Thyroid gland (tissue), 4 donors: Measurements from ENCODE around the gene SLC22A15. TPM values are rescaled to one million over a fixed set of nuclear protein-coding genes. Genes with fewer than 3 reads are reported as not detected.
A peak's percentile ranks its signal among the peaks of the same experiment; 100 is the strongest.

Source experiments
- DNase-seq, 2 donors: peaks; one replicate each; pipeline ENCODE4 v3.0.0-alpha.2; 2019
- H3K27ac ChIP-seq, 3 donors: fragments of 200-600 bp; sonication (generic); 1 replicate in 2 of 3; 2 replicates in 1 of 3; pipeline ENCODE4 v1.5.1; 2016 to 2019; ENCODE audit warnings: mild to moderate bottlenecking in 1 of 3, moderate library complexity in 1 of 3
- H3K27me3 ChIP-seq: fragments of 200-600 bp; sonication (generic); one replicate; pipeline ENCODE4 v1.5.1; 2019
- H3K36me3 ChIP-seq, 2 donors: fragments of 200-600 bp; sonication (generic); one replicate each; pipeline ENCODE4 v1.5.1; 2016 to 2019
- H3K4me1 ChIP-seq, 2 donors: fragments of 200-600 bp; sonication (generic); one replicate each; pipeline ENCODE4 v1.5.1; 2017 to 2019
- H3K4me3 ChIP-seq, 3 donors: fragments of 200-600 bp; sonication (generic); replicated peaks in 1 of 3; 1 replicate in 2 of 3; 2 replicates in 1 of 3; pipeline ENCODE4 v1.5.1; 2016; ENCODE audit warnings: mild to moderate bottlenecking in 1 of 3
- H3K9me3 ChIP-seq: fragments of 200-600 bp; sonication (generic); one replicate; pipeline ENCODE4 v1.5.1; 2017
- POLR2A ChIP-seq, 2 donors: fragments of 450-650 bp; IDR thresholded peaks; one replicate each; pipeline ENCODE4 v1.6.1; 2017; ENCODE audit warnings: antibody characterized with exemption in 2 of 2, mild to moderate bottlenecking in 2 of 2, moderate library complexity in 1 of 2
- WGBS, 2 donors: methylation state at CpG; one replicate each; pipeline ENCODE4 v1.1.5; 2017; 5-methylcytosine and 5-hydroxymethylcytosine counted together
- intact Hi-C: fragments of 100-400 bp; cut with DNase I; formaldehyde crosslinking; loops from one replicate; pipeline ENCODE4 v1.15.1; 2023
- total RNA-seq, 4 donors: library from RNA; depleted of rRNA; stranded (reverse); fragments of >200 nt; gene quantifications; one replicate each; pipeline ENCODE4 v1.2.3, GENCODE V29; 2016
- TF ChIP-seq, protein P1 (sequence below), 6 experiments: fragments of 200-600 bp in 3 of 6; fragments of 450-650 bp in 3 of 6; sonication (generic) in 3 of 6; IDR thresholded peaks; one replicate each; pipeline ENCODE4 v1.5.1; 2016 to 2019; ENCODE audit warnings: antibody characterized with exemption in 6 of 6, mild to moderate bottlenecking in 2 of 6, inconsistent platforms in 1 of 6, moderate library complexity in 1 of 6

The SLC22A15 gene
- total RNA-seq, 4 donors from 2014 or later = 5.0 to 7.7 (median 5.4) TPM

DNA sequence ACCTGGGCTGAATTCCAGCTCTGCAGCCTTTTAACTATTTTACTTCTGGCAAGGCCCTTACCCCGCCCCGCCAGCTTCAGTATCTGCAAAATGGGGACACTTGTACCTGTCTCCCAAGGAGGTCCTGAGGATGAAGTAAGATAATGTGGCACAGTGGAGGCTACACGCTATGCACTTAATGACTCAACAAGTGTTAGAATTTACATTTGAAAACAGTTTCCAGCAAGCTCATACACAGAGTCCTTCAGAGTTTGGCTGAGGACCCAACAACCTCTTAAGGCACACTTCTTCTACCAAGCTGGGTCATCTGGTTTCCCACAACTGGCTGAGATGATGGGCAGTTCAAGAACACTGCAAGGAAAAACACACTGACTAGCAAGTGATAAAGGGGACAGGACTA lies 30.2 kb upstream of the SLC22A15 start:
- intact Hi-C loops = no loop called here
- TF ChIP-seq, protein P1, sequence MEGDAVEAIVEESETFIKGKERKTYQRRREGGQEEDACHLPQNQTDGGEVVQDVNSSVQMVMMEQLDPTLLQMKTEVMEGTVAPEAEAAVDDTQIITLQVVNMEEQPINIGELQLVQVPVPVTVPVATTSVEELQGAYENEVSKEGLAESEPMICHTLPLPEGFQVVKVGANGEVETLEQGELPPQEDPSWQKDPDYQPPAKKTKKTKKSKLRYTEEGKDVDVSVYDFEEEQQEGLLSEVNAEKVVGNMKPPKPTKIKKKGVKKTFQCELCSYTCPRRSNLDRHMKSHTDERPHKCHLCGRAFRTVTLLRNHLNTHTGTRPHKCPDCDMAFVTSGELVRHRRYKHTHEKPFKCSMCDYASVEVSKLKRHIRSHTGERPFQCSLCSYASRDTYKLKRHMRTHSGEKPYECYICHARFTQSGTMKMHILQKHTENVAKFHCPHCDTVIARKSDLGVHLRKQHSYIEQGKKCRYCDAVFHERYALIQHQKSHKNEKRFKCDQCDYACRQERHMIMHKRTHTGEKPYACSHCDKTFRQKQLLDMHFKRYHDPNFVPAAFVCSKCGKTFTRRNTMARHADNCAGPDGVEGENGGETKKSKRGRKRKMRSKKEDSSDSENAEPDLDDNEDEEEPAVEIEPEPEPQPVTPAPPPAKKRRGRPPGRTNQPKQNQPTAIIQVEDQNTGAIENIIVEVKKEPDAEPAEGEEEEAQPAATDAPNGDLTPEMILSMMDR (IDR thresholded peaks at IDR 0.05) = no peak
- TF ChIP-seq POLR2A (IDR thresholded peaks at IDR 0.05) = no peak
- H3K27ac ChIP-seq = no peak overlapping the region
- no peak overlapping the region for H3K4me3 ChIP-seq
- DNase-seq = peak; percentile 79 to 81
- H3K9me3 ChIP-seq = no peaks in the 10 kb centered on the region
- no peaks in the 10 kb centered on the region for H3K27me3 ChIP-seq
- H3K4me1 ChIP-seq = peaks cover 11% of the 10 kb centered on the region in 2 donors
- H3K36me3 ChIP-seq = no peaks in the 10 kb centered on the region
- WGBS, 2 donors = 32 to 41% methylated on average over 3 of the region's 3 CpGs

GRCh38 chr1:115949156-115949555 lies 27.2 kb upstream of the SLC22A15 start:
- no peak for TF ChIP-seq POLR2A (IDR thresholded peaks at IDR 0.05)
- TF ChIP-seq, protein P1 (IDR thresholded peaks at IDR 0.05) = no peak
- Histone ChIP-seq H3K27me3 (no peaks in the 10 kb centered on the region), H3K36me3 (no peaks in the 10 kb centered on the region), H3K4me1 (peaks cover 11% of the 10 kb centered on the region in 2 donors), H3K27ac (no peak overlapping the region), H3K9me3 (no peaks in the 10 kb centered on the region), H3K4me3 (no peak overlapping the region)
- intact Hi-C loops = no loop called here
- WGBS, 2 donors = 80 to 82% methylated on average over 2 of the region's 2 CpGs
- DNase-seq = no peak

DNA sequence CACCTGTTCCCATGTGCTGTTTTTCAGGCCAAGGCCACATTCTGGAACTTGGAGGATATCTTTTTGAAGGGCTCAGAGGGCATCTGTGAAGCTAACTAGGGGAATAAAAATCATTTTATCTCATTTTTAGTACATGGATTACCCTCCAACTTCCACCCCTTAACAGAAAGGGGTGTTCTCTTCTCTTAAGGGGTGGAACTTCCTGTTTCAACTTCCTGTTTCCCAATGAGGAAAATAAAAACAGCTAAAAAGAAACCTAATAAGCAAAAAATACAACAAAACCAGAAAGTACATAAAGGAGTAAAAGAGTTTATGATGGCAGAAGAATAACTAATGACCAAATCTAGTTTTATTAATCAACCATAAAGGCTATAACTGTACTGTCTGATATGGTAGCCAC lies 24.8 kb upstream of the SLC22A15 start:
- intact Hi-C loops = no loop called here
- DNase-seq = no peak
- H3K27ac ChIP-seq = no peak overlapping the region
- no peaks in the 10 kb centered on the region for H3K36me3 ChIP-seq
- no peak overlapping the region for H3K4me3 ChIP-seq
- H3K27me3 ChIP-seq = no peaks in the 10 kb centered on the region
- H3K4me1 ChIP-seq = no peaks in the 10 kb centered on the region
- TF ChIP-seq POLR2A (IDR thresholded peaks at IDR 0.05) = no peak
- TF ChIP-seq, protein P1 (IDR thresholded peaks at IDR 0.05) = no peak
- H3K9me3 ChIP-seq = no peaks in the 10 kb centered on the region

DNA sequence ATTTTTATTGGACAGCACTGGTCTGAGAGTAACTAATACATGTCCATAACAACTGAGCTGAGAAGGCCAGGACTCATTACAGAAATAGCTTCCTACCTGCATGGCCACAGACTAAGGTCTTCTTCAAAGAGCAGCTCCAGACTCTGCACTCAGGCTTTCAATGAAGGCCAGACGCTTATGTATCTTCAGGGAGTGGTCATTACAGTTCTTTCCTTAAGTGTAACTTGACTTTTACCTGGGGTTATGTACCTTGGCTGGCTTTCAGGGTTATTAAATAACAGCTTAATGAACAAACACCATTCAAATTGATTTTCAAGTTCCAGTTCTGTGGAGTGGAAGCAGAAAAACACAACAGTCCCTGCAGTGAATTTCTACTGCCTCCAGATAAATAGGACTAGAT lies 23.8 kb upstream of the SLC22A15 start:
- no peaks in the 10 kb centered on the region for H3K27me3 ChIP-seq
- no peak for DNase-seq
- H3K4me1 ChIP-seq = no peaks in the 10 kb centered on the region
- WGBS, 2 donors = 0% methylated on average over 1 of the region's 1 CpG
- H3K9me3 ChIP-seq = no peaks in the 10 kb centered on the region
- H3K4me3 ChIP-seq = no peak overlapping the region
- no peaks in the 10 kb centered on the region for H3K36me3 ChIP-seq
- intact Hi-C loops = no loop called here
- no peak for TF ChIP-seq POLR2A (IDR thresholded peaks at IDR 0.05)
- TF ChIP-seq, protein P1 (IDR thresholded peaks at IDR 0.05) = no peak
- no peak overlapping the region for H3K27ac ChIP-seq

GRCh38 chr1:115953180-115953579 lies 23.1 kb upstream of the SLC22A15 start:
- TF ChIP-seq POLR2A (IDR thresholded peaks at IDR 0.05) = no peak
- TF ChIP-seq, protein P1 (IDR thresholded peaks at IDR 0.05) = no peak
- Histone ChIP-seq H3K4me1 (no peaks in the 10 kb centered on the region), H3K27ac (no peak overlapping the region), H3K36me3 (no peaks in the 10 kb centered on the region), H3K9me3 (no peaks in the 10 kb centered on the region), H3K4me3 (no peak overlapping the region), H3K27me3 (no peaks in the 10 kb centered on the region)
- intact Hi-C loops = no loop called here
- DNase-seq = no peak
- WGBS, 2 donors = 77 to 89% methylated on average over 1 of the region's 1 CpG
